OCI-LY1 (cell line): ENCODE data around the gene LDLRAD4.

Source experiments
- H2AFZ ChIP-seq: fragments of 200-600 bp; sonication (generic), shearing (Covaris generic); 2 replicates; pipeline ENCODE4 v1.6.0; 2014; ENCODE audit warnings: antibody characterized with exemption, mild to moderate bottlenecking, low read length
- H3F3A ChIP-seq: fragments of 200-600 bp; sonication (generic), shearing (Covaris generic); 2 replicates; pipeline ENCODE4 v1.6.0; 2014; ENCODE audit warnings: mild to moderate bottlenecking, antibody characterized with exemption, low read length, moderate library complexity; ENCODE audit not compliant: insufficient read depth
- H3K27ac ChIP-seq: fragments of 200-600 bp; sonication (generic); 2 replicates; pipeline ENCODE4 v1.5.1; 2014; ENCODE audit warnings: low read length, mixed run types, mild to moderate bottlenecking, low read depth; ENCODE audit not compliant: poor library complexity, severe bottlenecking
- H3K27me3 ChIP-seq: fragments of 200-600 bp; sonication (generic); 2 replicates; pipeline ENCODE4 v1.6.0; 2014; ENCODE audit warnings: antibody characterized with exemption, mild to moderate bottlenecking, low read length, moderate library complexity; ENCODE audit not compliant: insufficient read depth
- H3K36me3 ChIP-seq: fragments of 200-600 bp; sonication (generic); 2 replicates; pipeline ENCODE4 v1.6.1; 2014; ENCODE audit warnings: mild to moderate bottlenecking, antibody characterized with exemption, low read length, moderate library complexity, mixed read lengths; ENCODE audit not compliant: insufficient read depth
- H3K4me1 ChIP-seq: fragments of 200-600 bp; sonication (generic); 2 replicates; pipeline ENCODE4 v1.5.1; 2014; ENCODE audit warnings: mild to moderate bottlenecking, low read length, moderate library complexity; ENCODE audit not compliant: insufficient read depth, severe bottlenecking
- H3K4me2 ChIP-seq: fragments of 200-600 bp; sonication (generic), shearing (Covaris generic); 2 replicates; pipeline ENCODE4 v1.6.1; 2014; ENCODE audit warnings: low read length
- H3K4me3 ChIP-seq: fragments of 200-600 bp; sonication (generic); 2 replicates; pipeline ENCODE4 v1.5.1; 2014; ENCODE audit warnings: low read length, low read depth, mild to moderate bottlenecking, mixed read lengths; ENCODE audit not compliant: poor library complexity, severe bottlenecking
- H3K79me2 ChIP-seq: fragments of 200-600 bp; shearing (Covaris generic); 2 replicates; pipeline ENCODE4 v1.6.1; 2016; ENCODE audit warnings: mixed run types, low read length, mixed read lengths; ENCODE audit not compliant: insufficient read depth
- H3K9ac ChIP-seq: fragments of 200-600 bp; sonication (generic), shearing (Covaris generic); 2 replicates; pipeline ENCODE4 v1.6.1; 2014; ENCODE audit warnings: mild to moderate bottlenecking, low read length, mixed read lengths
- H3K9me2 ChIP-seq: fragments of 200-600 bp; sonication (generic), shearing (Covaris generic); 2 replicates; pipeline ENCODE4 v1.6.1; 2014; ENCODE audit warnings: low read depth, mild to moderate bottlenecking, low read length, mixed read lengths
- H3K9me3 ChIP-seq: fragments of 200-600 bp; shearing (Covaris generic); 2 replicates; pipeline ENCODE4 v1.6.1; 2014; ENCODE audit warnings: low read length, mixed read lengths
- H4K20me1 ChIP-seq: fragments of 200-600 bp; sonication (generic), shearing (Covaris generic); 2 replicates; pipeline ENCODE4 v1.6.0; 2016; ENCODE audit warnings: mild to moderate bottlenecking, low read length; ENCODE audit not compliant: insufficient read depth
- CTCF ChIP-seq: fragments of 200-600 bp; sonication (generic), shearing (Covaris generic); IDR thresholded peaks from 2 replicates; pipeline ENCODE4 v1.5.1; 2017; ENCODE audit warnings: mild to moderate bottlenecking, antibody characterized with exemption, low read length, moderate library complexity, mixed read lengths
- EZH2 ChIP-seq: fragments of 200-600 bp; sonication (generic), shearing (Covaris generic); IDR thresholded peaks from 2 replicates; pipeline ENCODE4 v1.8.0; 2017; ENCODE audit warnings: borderline replicate concordance, mixed run types, mild to moderate bottlenecking, antibody characterized with exemption, low read length, moderate library complexity, mixed read lengths

LDLRAD4 gene

DNA sequence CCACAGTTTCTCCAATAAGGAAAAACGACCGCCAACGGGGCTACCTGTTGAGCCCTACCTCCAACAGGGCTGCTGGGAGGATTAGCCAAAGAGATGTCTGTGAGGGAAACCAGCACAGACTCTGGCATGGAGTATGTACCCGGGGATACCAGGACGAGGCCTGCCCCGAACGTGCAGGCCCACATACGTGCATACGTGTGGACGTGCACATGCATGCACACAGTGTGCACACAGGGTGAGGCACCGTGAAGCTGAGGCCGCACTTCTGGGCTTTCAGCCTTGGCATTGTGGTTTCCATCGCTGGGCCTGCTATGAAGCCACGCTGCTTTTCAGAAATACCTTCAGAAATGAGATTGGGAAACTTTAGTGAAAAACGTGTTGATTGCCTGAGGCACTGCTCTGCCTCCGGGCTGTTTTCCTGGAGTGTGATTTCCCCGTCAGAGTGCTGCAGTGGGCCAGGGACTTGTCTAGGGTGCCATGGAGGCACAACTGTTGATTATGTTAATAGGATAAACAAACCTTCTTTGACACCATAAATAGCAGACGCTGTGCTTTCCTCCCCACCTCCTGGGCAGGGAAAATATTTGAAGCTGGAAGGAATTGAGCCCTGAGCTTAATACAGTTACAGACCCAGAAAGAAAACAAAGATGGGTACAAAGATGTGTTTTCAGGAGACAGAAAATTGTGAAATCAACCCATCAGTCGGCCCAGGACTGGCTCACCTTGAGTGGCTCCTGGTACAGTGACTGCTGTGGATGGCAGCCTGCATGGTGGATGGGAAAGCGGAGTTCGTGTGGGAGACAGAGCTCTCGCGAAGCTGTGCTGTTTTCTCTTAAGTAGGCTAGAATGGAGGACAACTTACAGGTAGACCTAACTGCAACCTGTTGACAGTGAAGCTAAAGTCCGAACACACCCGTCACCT lies 325.5 kb downstream of the LDLRAD4 start:
- Histone ChIP-seq H3K9ac (no peak overlapping the region), H3K4me3 (no peak overlapping the region), H2AFZ (no peak overlapping the region), H3K79me2 (no peaks in the 10 kb centered on the region), H3K27ac (no peak overlapping the region), H3K4me2 (no peak overlapping the region), H3K4me1 (peaks cover 12% of the 10 kb centered on the region), H3K9me2 (no peaks in the 10 kb centered on the region), H3F3A (no peaks in the 10 kb centered on the region), H3K27me3 (peaks cover 14% of the 10 kb centered on the region; the same call in 1 of the 2 replicates), H3K9me3 (peaks cover 12% of the 10 kb centered on the region), H4K20me1 (no peaks in the 10 kb centered on the region), H3K36me3 (peaks cover 8% of the 10 kb centered on the region; the same call in 1 of the 2 replicates)
- TF ChIP-seq EZH2 (no peak), CTCF (no peak)

DNA sequence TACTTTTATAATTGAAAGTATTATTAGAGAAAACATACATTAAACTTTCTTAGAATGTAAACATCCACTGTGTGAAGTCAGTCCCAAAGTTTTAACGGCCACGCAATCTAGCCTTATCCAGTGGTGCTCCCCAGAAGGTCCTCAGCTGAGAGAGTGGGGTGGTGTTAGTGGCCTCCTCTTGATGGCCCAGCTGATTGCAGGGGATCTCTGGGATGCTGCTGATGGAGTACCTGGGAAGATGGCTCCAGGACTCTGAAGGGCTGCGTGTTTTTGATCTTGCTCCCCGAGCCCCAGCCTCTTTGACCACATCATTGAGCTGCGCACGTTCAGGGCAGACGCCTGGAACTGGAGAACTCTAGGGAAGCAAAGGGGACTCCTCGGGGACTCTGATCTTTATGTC lies 326.4 kb downstream of the LDLRAD4 start:
- Histone ChIP-seq H3K36me3 (peaks cover 8% of the 10 kb centered on the region; the same call in 1 of the 2 replicates), H4K20me1 (no peaks in the 10 kb centered on the region), H3F3A (no peaks in the 10 kb centered on the region), H3K27me3 (peaks cover 14% of the 10 kb centered on the region; the same call in 1 of the 2 replicates), H3K79me2 (no peaks in the 10 kb centered on the region), H3K9me3 (peaks cover 12% of the 10 kb centered on the region), H3K4me3 (no peak overlapping the region), H3K4me1 (peaks cover 14% of the 10 kb centered on the region), H3K4me2 (no peak overlapping the region), H3K27ac (no peak overlapping the region), H3K9ac (no peak overlapping the region), H2AFZ (no peak overlapping the region), H3K9me2 (no peaks in the 10 kb centered on the region)
- TF ChIP-seq CTCF (no peak), EZH2 (no peak)

GRCh38 chr18:13545514-13545913 lies 327.0 kb downstream of the LDLRAD4 start:
- Histone ChIP-seq H3K9me3 (peaks cover 12% of the 10 kb centered on the region), H3F3A (no peaks in the 10 kb centered on the region), H4K20me1 (no peaks in the 10 kb centered on the region), H3K9me2 (no peaks in the 10 kb centered on the region), H3K27me3 (peaks cover 14% of the 10 kb centered on the region; the same call in 1 of the 2 replicates), H3K9ac (no peak overlapping the region), H2AFZ (no peak overlapping the region), H3K4me1 (peaks cover 15% of the 10 kb centered on the region), H3K4me2 (no peak overlapping the region), H3K36me3 (peaks cover 8% of the 10 kb centered on the region; the same call in 1 of the 2 replicates), H3K79me2 (no peaks in the 10 kb centered on the region), H3K27ac (no peak overlapping the region), H3K4me3 (no peak overlapping the region)
- no peak for TF ChIP-seq EZH2
- no peak for TF ChIP-seq CTCF
